Upper lobe of left lung (tissue), 4 donors: ENCODE data around the gene CTU1.

Source experiments
- EP300 ChIP-seq, 4 donors: sonication (generic); formaldehyde crosslinking; IDR thresholded peaks; one replicate each; pipeline ENCODE4 v1.5.1; 2017; ENCODE audit warnings: antibody characterized with exemption in 4 of 4, control low read depth in 2 of 4
- POLR2A ChIP-seq, 4 donors: fragments of 450-650 bp; IDR thresholded peaks; one replicate each; pipeline ENCODE4 v1.5.1; 2016 to 2017; ENCODE audit warnings: antibody characterized with exemption in 4 of 4, mild to moderate bottlenecking in 2 of 4
- POLR2AphosphoS5 ChIP-seq, 2 donors: sonication (generic); formaldehyde crosslinking; IDR thresholded peaks; one replicate each; pipeline ENCODE4 v1.5.1; 2017; ENCODE audit warnings: antibody characterized with exemption in 2 of 2
- TF ChIP-seq, protein P1 (sequence below), 6 experiments: fragments of 450-650 bp in 4 of 6; fragments of 200-600 bp in 2 of 6; sonication (generic) in 2 of 6; IDR thresholded peaks; one replicate each; pipeline ENCODE4 v1.5.1; 2016 to 2019; ENCODE audit warnings: antibody characterized with exemption in 6 of 6

DNA sequence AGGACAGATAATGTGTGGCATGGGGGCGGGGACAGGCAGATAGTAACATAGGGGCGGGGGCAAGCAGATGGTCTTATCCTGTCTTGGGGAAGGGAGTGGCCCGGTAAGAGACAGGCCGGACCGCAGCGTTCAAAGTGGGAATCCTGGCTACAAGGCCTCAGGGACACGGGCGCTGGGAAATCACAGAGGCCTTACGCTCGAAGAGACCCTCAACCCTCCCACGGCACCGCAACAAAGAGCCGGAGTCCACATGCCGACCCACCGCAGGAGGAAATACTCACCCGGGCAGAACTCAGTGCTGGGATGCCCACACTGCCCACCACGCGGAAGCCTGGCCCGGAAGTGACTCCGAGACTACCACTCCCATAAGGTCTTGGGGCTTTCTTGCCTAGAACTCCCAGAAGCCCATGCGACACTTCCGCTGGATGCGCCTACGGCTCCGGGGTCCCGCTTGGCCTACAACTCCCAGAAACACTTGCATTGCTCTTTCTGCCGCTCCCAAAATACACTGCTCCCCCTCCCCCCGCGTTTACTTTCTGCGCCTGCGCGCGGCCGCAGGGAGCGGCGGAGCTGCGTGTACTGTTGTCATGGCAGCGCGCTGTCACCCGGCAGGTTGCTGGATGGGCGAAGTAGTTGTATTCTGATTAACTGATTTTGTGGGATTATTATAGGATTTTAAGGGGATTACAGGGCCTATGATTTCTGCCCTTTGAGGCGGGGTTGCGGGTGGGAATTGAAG lies at the start of gene CTU1:
- TF ChIP-seq, protein P1, sequence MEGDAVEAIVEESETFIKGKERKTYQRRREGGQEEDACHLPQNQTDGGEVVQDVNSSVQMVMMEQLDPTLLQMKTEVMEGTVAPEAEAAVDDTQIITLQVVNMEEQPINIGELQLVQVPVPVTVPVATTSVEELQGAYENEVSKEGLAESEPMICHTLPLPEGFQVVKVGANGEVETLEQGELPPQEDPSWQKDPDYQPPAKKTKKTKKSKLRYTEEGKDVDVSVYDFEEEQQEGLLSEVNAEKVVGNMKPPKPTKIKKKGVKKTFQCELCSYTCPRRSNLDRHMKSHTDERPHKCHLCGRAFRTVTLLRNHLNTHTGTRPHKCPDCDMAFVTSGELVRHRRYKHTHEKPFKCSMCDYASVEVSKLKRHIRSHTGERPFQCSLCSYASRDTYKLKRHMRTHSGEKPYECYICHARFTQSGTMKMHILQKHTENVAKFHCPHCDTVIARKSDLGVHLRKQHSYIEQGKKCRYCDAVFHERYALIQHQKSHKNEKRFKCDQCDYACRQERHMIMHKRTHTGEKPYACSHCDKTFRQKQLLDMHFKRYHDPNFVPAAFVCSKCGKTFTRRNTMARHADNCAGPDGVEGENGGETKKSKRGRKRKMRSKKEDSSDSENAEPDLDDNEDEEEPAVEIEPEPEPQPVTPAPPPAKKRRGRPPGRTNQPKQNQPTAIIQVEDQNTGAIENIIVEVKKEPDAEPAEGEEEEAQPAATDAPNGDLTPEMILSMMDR (IDR thresholded peaks at IDR 0.05): peak in 4 of 6 experiments; percentile 33 to 61 (median 42)
- peak in 2 of 4 donors; percentile 61 to 71 for TF ChIP-seq POLR2A (IDR thresholded peaks at IDR 0.05)
- peak; percentile 81 to 85 for TF ChIP-seq POLR2AphosphoS5 (IDR thresholded peaks at IDR 0.05)
- peak in 1 of 4 donors; percentile 16 for TF ChIP-seq EP300 (IDR thresholded peaks at IDR 0.05)
